ENCODE data around the gene PAK1.

- TF ChIP-seq TBL1XR1 (IDR thresholded peaks at IDR 0.05; ENCODE audit: low read length in 2 of 2) (no peak), EP300 (IDR thresholded peaks at IDR 0.05; ENCODE audit: low read length) (no peak), CTCF (IDR thresholded peaks at IDR 0.05 in 2 of 3, conservative IDR thresholded peaks at IDR 0.05 in 1 of 3; ENCODE audit: insufficient read depth in 2 of 3, low read depth in 1 of 3, low read length in 3 of 3) (no peak), GATAD2B (IDR thresholded peaks at IDR 0.05; ENCODE audit: borderline replicate concordance) (no peak), POLR2A (conservative IDR thresholded peaks at IDR 0.05) (no peak), CCAR2 (IDR thresholded peaks at IDR 0.05; ENCODE audit: low read depth, low read length) (no peak), NR1H2 (CRISPR knock-in tag; IDR thresholded peaks at IDR 0.05) (no peak), ATF3 (IDR thresholded peaks at IDR 0.05) (no peak), ATF3 (CRISPR knock-in tag; conservative IDR thresholded peaks at IDR 0.05) (no peak), ZNF324 (CRISPR knock-in tag; IDR thresholded peaks at IDR 0.05) (no peak)
Measured at GRCh38 chr11:77418971-77419597, 54.8 kb downstream of the PAK1 start.
